Measurements from ENCODE around the gene KLF9.

DNA sequence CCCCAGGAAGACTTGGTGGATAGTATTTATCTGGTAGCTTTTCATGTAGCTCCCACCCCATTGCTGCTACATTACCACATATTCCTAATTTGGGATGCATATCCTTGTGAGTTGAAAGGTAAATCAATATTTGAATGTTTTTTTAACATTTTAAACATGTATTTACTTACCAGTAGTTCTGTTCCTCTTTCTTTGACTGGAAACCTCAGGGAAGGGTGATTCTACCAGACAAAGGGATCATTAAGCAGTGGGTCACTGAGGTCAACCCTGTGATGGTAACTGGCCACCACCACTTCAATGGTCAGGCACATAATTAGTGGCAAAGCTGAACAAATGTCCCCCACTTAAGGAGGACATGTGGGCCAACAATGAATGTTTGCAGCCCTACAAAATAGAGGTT is 27.2 kb upstream of the KLF9 start:
- TF ChIP-seq, protein P1, sequence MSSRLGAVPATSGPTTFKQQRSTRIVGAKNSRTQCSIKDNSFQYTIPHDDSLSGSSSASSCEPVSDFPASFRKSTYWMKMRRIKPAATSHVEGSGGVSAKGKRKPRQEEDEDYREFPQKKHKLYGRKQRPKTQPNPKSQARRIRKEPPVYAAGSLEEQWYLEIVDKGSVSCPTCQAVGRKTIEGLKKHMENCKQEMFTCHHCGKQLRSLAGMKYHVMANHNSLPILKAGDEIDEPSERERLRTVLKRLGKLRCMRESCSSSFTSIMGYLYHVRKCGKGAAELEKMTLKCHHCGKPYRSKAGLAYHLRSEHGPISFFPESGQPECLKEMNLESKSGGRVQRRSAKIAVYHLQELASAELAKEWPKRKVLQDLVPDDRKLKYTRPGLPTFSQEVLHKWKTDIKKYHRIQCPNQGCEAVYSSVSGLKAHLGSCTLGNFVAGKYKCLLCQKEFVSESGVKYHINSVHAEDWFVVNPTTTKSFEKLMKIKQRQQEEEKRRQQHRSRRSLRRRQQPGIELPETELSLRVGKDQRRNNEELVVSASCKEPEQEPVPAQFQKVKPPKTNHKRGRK (CRISPR knock-in tag; IDR thresholded peaks at IDR 0.05; ENCODE audit: borderline replicate concordance): no peak
- no peak for TF ChIP-seq IRF2 (CRISPR knock-in tag; IDR thresholded peaks at IDR 0.05; ENCODE audit: borderline replicate concordance, low read depth)
- TF ChIP-seq, protein P2, sequence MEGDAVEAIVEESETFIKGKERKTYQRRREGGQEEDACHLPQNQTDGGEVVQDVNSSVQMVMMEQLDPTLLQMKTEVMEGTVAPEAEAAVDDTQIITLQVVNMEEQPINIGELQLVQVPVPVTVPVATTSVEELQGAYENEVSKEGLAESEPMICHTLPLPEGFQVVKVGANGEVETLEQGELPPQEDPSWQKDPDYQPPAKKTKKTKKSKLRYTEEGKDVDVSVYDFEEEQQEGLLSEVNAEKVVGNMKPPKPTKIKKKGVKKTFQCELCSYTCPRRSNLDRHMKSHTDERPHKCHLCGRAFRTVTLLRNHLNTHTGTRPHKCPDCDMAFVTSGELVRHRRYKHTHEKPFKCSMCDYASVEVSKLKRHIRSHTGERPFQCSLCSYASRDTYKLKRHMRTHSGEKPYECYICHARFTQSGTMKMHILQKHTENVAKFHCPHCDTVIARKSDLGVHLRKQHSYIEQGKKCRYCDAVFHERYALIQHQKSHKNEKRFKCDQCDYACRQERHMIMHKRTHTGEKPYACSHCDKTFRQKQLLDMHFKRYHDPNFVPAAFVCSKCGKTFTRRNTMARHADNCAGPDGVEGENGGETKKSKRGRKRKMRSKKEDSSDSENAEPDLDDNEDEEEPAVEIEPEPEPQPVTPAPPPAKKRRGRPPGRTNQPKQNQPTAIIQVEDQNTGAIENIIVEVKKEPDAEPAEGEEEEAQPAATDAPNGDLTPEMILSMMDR (IDR thresholded peaks at IDR 0.05): no peak
- no peak for TF ChIP-seq CREB1 (CRISPR knock-in tag; IDR thresholded peaks at IDR 0.05)
- no peak for TF ChIP-seq JUN (CRISPR knock-in tag; IDR thresholded peaks at IDR 0.05)
- TF ChIP-seq, protein P3, sequence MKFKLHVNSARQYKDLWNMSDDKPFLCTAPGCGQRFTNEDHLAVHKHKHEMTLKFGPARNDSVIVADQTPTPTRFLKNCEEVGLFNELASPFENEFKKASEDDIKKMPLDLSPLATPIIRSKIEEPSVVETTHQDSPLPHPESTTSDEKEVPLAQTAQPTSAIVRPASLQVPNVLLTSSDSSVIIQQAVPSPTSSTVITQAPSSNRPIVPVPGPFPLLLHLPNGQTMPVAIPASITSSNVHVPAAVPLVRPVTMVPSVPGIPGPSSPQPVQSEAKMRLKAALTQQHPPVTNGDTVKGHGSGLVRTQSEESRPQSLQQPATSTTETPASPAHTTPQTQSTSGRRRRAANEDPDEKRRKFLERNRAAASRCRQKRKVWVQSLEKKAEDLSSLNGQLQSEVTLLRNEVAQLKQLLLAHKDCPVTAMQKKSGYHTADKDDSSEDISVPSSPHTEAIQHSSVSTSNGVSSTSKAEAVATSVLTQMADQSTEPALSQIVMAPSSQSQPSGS (CRISPR knock-in tag; IDR thresholded peaks at IDR 0.05; ENCODE audit: borderline replicate concordance, low read depth): no peak
- TF ChIP-seq, protein P4, sequence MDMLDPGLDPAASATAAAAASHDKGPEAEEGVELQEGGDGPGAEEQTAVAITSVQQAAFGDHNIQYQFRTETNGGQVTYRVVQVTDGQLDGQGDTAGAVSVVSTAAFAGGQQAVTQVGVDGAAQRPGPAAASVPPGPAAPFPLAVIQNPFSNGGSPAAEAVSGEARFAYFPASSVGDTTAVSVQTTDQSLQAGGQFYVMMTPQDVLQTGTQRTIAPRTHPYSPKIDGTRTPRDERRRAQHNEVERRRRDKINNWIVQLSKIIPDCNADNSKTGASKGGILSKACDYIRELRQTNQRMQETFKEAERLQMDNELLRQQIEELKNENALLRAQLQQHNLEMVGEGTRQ (CRISPR knock-in tag; IDR thresholded peaks at IDR 0.05): no peak
- no peak for TF ChIP-seq SP1 (CRISPR knock-in tag; conservative IDR thresholded peaks at IDR 0.05)
- no peak for TF ChIP-seq ATF1 (CRISPR knock-in tag; IDR thresholded peaks at IDR 0.05)
- no peak for TF ChIP-seq NR2C2 (CRISPR knock-in tag; IDR thresholded peaks at IDR 0.05)
- no peak for TF ChIP-seq JAZF1 (CRISPR knock-in tag; IDR thresholded peaks at IDR 0.05)
- TF ChIP-seq, protein P5, sequence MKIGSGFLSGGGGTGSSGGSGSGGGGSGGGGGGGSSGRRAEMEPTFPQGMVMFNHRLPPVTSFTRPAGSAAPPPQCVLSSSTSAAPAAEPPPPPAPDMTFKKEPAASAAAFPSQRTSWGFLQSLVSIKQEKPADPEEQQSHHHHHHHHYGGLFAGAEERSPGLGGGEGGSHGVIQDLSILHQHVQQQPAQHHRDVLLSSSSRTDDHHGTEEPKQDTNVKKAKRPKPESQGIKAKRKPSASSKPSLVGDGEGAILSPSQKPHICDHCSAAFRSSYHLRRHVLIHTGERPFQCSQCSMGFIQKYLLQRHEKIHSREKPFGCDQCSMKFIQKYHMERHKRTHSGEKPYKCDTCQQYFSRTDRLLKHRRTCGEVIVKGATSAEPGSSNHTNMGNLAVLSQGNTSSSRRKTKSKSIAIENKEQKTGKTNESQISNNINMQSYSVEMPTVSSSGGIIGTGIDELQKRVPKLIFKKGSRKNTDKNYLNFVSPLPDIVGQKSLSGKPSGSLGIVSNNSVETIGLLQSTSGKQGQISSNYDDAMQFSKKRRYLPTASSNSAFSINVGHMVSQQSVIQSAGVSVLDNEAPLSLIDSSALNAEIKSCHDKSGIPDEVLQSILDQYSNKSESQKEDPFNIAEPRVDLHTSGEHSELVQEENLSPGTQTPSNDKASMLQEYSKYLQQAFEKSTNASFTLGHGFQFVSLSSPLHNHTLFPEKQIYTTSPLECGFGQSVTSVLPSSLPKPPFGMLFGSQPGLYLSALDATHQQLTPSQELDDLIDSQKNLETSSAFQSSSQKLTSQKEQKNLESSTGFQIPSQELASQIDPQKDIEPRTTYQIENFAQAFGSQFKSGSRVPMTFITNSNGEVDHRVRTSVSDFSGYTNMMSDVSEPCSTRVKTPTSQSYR (CRISPR knock-in tag; IDR thresholded peaks at IDR 0.05): no peak

All from WTC11 (cell line).